Renal pelvis (tissue), 4 donors: ENCODE measurements around the gene CEP112. TPM values are rescaled to one million over a fixed set of nuclear protein-coding genes. Genes with fewer than 3 reads are reported as not detected.
"Not testable (repeated sequence)": the region's sequence is repeated elsewhere in the genome, so short reads cannot be mapped to it uniquely, and the experiment has no call there.

Source experiments
- DNase-seq: peaks from one replicate; pipeline ENCODE4 v3.0.0-alpha.2; 2013
- polyA plus RNA-seq, 3 donors: library from polyadenylated mRNA; unstranded; fragments of 120-200 nt; gene quantifications; one replicate each; pipeline ENCODE4 v1.2.1, GENCODE V29; 2013; ENCODE audit not compliant: insufficient read length in 3 of 3

The CEP112 gene
- polyA plus RNA-seq, 3 donors: 11.9 to 16.1 (median 13.9) TPM

- no peak for DNase-seq
Measured at GRCh38 chr17:66087073-66087472, 104.9 kb downstream of the CEP112 start.

GRCh38 chr17:66085221-66085620 lies 106.7 kb downstream of the CEP112 start:
- no peak for DNase-seq

GRCh38 chr17:66080670-66081069 lies 111.3 kb downstream of the CEP112 start:
- not testable (repeated sequence) for DNase-seq

GRCh38 chr17:66076546-66077190 lies 115.3 kb downstream of the CEP112 start:
- no peak for DNase-seq

- no peak for DNase-seq
Measured at GRCh38 chr17:66073384-66073783, 118.5 kb downstream of the CEP112 start.

GRCh38 chr17:66063686-66064085 lies 128.2 kb downstream of the CEP112 start:
- DNase-seq: no peak

- DNase-seq: no peak
Measured at GRCh38 chr17:66056148-66056547, 135.8 kb downstream of the CEP112 start.

GRCh38 chr17:66054242-66054641 lies 137.7 kb downstream of the CEP112 start:
- DNase-seq: no peak

GRCh38 chr17:66044083-66044482 lies 147.8 kb downstream of the CEP112 start:
- no peak for DNase-seq

GRCh38 chr17:66043419-66043818 lies 148.5 kb downstream of the CEP112 start:
- no peak for DNase-seq

GRCh38 chr17:66040402-66040801 lies 151.5 kb downstream of the CEP112 start:
- no peak for DNase-seq

GRCh38 chr17:66038125-66038524 lies 153.8 kb downstream of the CEP112 start:
- no peak for DNase-seq

GRCh38 chr17:66037221-66037620 lies 154.7 kb downstream of the CEP112 start:
- DNase-seq: no peak

- no peak for DNase-seq
Measured at GRCh38 chr17:66032082-66032712, 159.7 kb downstream of the CEP112 start.

- no peak for DNase-seq
Measured at GRCh38 chr17:66025551-66025950, 166.4 kb downstream of the CEP112 start.

GRCh38 chr17:66021757-66022156 lies 170.2 kb downstream of the CEP112 start:
- no peak for DNase-seq

GRCh38 chr17:66018786-66019185 lies 173.1 kb downstream of the CEP112 start:
- no peak for DNase-seq

GRCh38 chr17:66016231-66016630 lies 175.7 kb downstream of the CEP112 start:
- DNase-seq: no peak

- no peak for DNase-seq
Measured at GRCh38 chr17:66008680-66009079, 183.3 kb downstream of the CEP112 start.

GRCh38 chr17:66006654-66007053 lies 185.3 kb downstream of the CEP112 start:
- no peak for DNase-seq

- peak; percentile 10 for DNase-seq
Measured at GRCh38 chr17:66002812-66003211, 189.1 kb downstream of the CEP112 start.

- no peak for DNase-seq
Measured at GRCh38 chr17:66002063-66002585, 189.8 kb downstream of the CEP112 start.

GRCh38 chr17:66000216-66000615 lies 191.7 kb downstream of the CEP112 start:
- no peak for DNase-seq

GRCh38 chr17:65998675-65999074 lies 193.3 kb downstream of the CEP112 start:
- no peak for DNase-seq
